Esophagus mucosa (tissue), 1 donor: ENCODE measurements around the gene TIMP4. TPM values are rescaled to one million over a fixed set of nuclear protein-coding genes. Genes with fewer than 3 reads are reported as not detected.

ENCODE experiments used
- ATAC-seq: fragments of 200-7000 bp; cut with Tn5 transposase; one replicate; pipeline ENCODE4 v1.9.1; 2020
- total RNA-seq: library from RNA; stranded (reverse); gene quantifications from one replicate; pipeline ENCODE4 v1.2.4, GENCODE V29; 2023
- donor health status: DM: yes; HTN: yes; CAD: no.

TIMP4 gene
- total RNA-seq, 1 donor from 2014 or later = 1.2 TPM

GRCh38 chr3:12185172-12185710 is 26.5 kb upstream of the TIMP4 start:
- ATAC-seq = no peak

- no peak for ATAC-seq
Observed at GRCh38 chr3:12184541-12184940, 25.8 kb upstream of the TIMP4 start.

- ATAC-seq = no peak
Observed at GRCh38 chr3:12182687-12183441, 24.2 kb upstream of the TIMP4 start.

- ATAC-seq = no peak
Observed at GRCh38 chr3:12181806-12182205, 23.1 kb upstream of the TIMP4 start.

GRCh38 chr3:12181301-12181700 is 22.6 kb upstream of the TIMP4 start:
- ATAC-seq = peak; percentile 13

- ATAC-seq = no peak
Observed at GRCh38 chr3:12180631-12181030, 21.9 kb upstream of the TIMP4 start.

- peak; percentile 15 for ATAC-seq
Observed at GRCh38 chr3:12180218-12180617, 21.5 kb upstream of the TIMP4 start.

- ATAC-seq = no peak
Observed at GRCh38 chr3:12179441-12179840, 20.7 kb upstream of the TIMP4 start.

- ATAC-seq = no peak
Observed at GRCh38 chr3:12178091-12178820, 19.5 kb upstream of the TIMP4 start.

- no peak for ATAC-seq
Observed at GRCh38 chr3:12177126-12177525, 18.4 kb upstream of the TIMP4 start.

GRCh38 chr3:12175844-12176453 is 17.2 kb upstream of the TIMP4 start:
- peak; percentile 69 for ATAC-seq

GRCh38 chr3:12175137-12175593 is 16.5 kb upstream of the TIMP4 start:
- peak; percentile 74 for ATAC-seq

- no peak for ATAC-seq
Observed at GRCh38 chr3:12170207-12170606, 11.5 kb upstream of the TIMP4 start.

GRCh38 chr3:12165909-12166308 is 7.2 kb upstream of the TIMP4 start:
- no peak for ATAC-seq

GRCh38 chr3:12159227-12159601 is 502 bp upstream of the TIMP4 start:
- ATAC-seq = no peak

- no peak for ATAC-seq
Observed at GRCh38 chr3:12157026-12157425, 1.7 kb downstream of the TIMP4 start.

GRCh38 chr3:12155828-12156227 is 2.9 kb downstream of the TIMP4 start:
- peak; percentile 27 for ATAC-seq

GRCh38 chr3:12155264-12155663 is 3.4 kb downstream of the TIMP4 start:
- no peak for ATAC-seq

GRCh38 chr3:12154151-12154550 is 4.6 kb downstream of the TIMP4 start:
- no peak for ATAC-seq

- ATAC-seq = peak; percentile 66
Observed at GRCh38 chr3:12150112-12150511, 8.6 kb downstream of the TIMP4 start.

- no peak for ATAC-seq
Observed at GRCh38 chr3:12149029-12149428, 9.7 kb downstream of the TIMP4 start.

GRCh38 chr3:12148183-12148940 is 10.3 kb downstream of the TIMP4 start:
- no peak for ATAC-seq
